Body of pancreas (tissue), 4 donors: ENCODE measurements around the gene DTX4. TPM values are rescaled to one million over a fixed set of nuclear protein-coding genes. Genes with fewer than 3 reads are reported as not detected.
"Not testable (repeated sequence)": the region's sequence is repeated elsewhere in the genome, so short reads cannot be mapped to it uniquely, and the experiment has no call there.

Source experiments
- ATAC-seq: fragments of 150-250 bp; one replicate; pipeline ENCODE4 v1.9.1; 2016
- DNase-seq, 4 donors: peaks; one replicate each; pipeline ENCODE4 v3.0.0-alpha.2; 2019
- H3K27ac ChIP-seq, 4 donors: fragments of 200-600 bp; sonication (generic); 1 replicate in 3 of 4; 2 replicates in 1 of 4; pipeline versions ENCODE4 v1.5.1 to v1.6.1; 2016 to 2019; ENCODE audit warnings: mild to moderate bottlenecking in 1 of 4, mixed read lengths in 1 of 4, moderate library complexity in 1 of 4
- H3K27me3 ChIP-seq, 2 donors: fragments of 200-600 bp; sonication (generic); one replicate each; pipeline ENCODE4 v1.6.0; 2016; ENCODE audit warnings: mild to moderate bottlenecking in 1 of 2
- H3K36me3 ChIP-seq, 2 donors: fragments of 200-600 bp; sonication (generic); replicated peaks in 1 of 2; 2 replicates each; pipeline ENCODE4 v1.5.1; 2016; ENCODE audit warnings: low read depth in 2 of 2; ENCODE audit not compliant: insufficient read depth in 1 of 2
- H3K4me1 ChIP-seq: fragments of 200-600 bp; sonication (generic); one replicate; pipeline ENCODE4 v1.6.0; 2016
- H3K4me3 ChIP-seq, 2 donors: fragments of 200-600 bp; sonication (generic); 1 replicate in 1 of 2; 2 replicates in 1 of 2; pipeline ENCODE4 v1.5.1; 2016 to 2019
- H3K9me3 ChIP-seq, 3 donors: fragments of 200-600 bp; sonication (generic); 1 replicate in 2 of 3; 2 replicates in 1 of 3; pipeline ENCODE4 v1.5.1; 2016
- CTCF ChIP-seq, 7 experiments: fragments of 450-650 bp in 4 of 7; fragments of 200-600 bp in 3 of 7; sonication (generic) in 3 of 7; IDR thresholded peaks; one replicate each; pipeline ENCODE4 v1.5.1; 2016 to 2019; ENCODE audit warnings: antibody characterized with exemption in 7 of 7
- POLR2A ChIP-seq, 3 donors: fragments of 450-650 bp; IDR thresholded peaks; one replicate each; pipeline ENCODE4 v1.6.1; 2016; ENCODE audit warnings: antibody characterized with exemption in 3 of 3, mild to moderate bottlenecking in 2 of 3
- WGBS, 2 donors: methylation state at CpG; one replicate each; pipeline ENCODE4 v1.1.5; 2017; 5-methylcytosine and 5-hydroxymethylcytosine counted together
- intact Hi-C: fragments of 100-400 bp; cut with DNase I; formaldehyde crosslinking; loops from one replicate; pipeline ENCODE4 v1.15.1; 2023
- total RNA-seq, 2 donors: library from RNA; depleted of rRNA; stranded (reverse); fragments of >200 nt; gene quantifications; one replicate each; pipeline ENCODE4 v1.1.0, GENCODE V29; 2016

The DTX4 gene
- total RNA-seq, result 10 to 100 TPM in 1 of 2 donors, 1 to 10 TPM in 1; 9.6 to 10.4 TPM

GRCh38 chr11:59171508-59172322 is at the start of gene DTX4:
TSS of gene DTX4 (plus strand) at chr11:59172132. CDS start at chr11:59172596, 464 bp downstream.
- peaks cover 25% of the 10 kb centered on the region for H3K4me1 ChIP-seq
- TF ChIP-seq POLR2A (IDR thresholded peaks at IDR 0.05), result peak in 2 of 3 donors; percentile 12 to 37
- TF ChIP-seq CTCF (IDR thresholded peaks at IDR 0.05), result peak; percentile 70 to 99 (median 97)
- H3K4me3 ChIP-seq, result peak within 1 kb of the TSS; percentile 37 to 60
- H3K27ac ChIP-seq, result peak within 1 kb of the TSS; percentile 52 to 85 (median 75)
- H3K36me3 ChIP-seq, result no peaks in the 10 kb centered on the region
- 0% methylated on average over 51 to 64 of the region's 64 CpGs for WGBS, 2 donors
- peak; percentile 95 to 98 (median 96) for DNase-seq
- peak; percentile 89 for ATAC-seq
- H3K27me3 ChIP-seq, result no peaks in the 10 kb centered on the region
- intact Hi-C loops, result no loop called here
- no peaks in the 10 kb centered on the region for H3K9me3 ChIP-seq

- Histone ChIP-seq H3K4me3 (no peak overlapping the region), H3K4me1 (peaks cover 9% of the 10 kb centered on the region), H3K27me3 (no peaks in the 10 kb centered on the region), H3K36me3 (no peaks in the 10 kb centered on the region), H3K27ac (no peak overlapping the region), H3K9me3 (peaks cover 0 to 5% (median 0%) of the 10 kb centered on the region in 3 donors)
- TF ChIP-seq CTCF (IDR thresholded peaks at IDR 0.05) (peak; percentile 88 to 97 (median 93)), POLR2A (IDR thresholded peaks at IDR 0.05) (no peak)
- 9% methylated on average over 19 to 20 of the region's 20 CpGs for WGBS, 2 donors
- peak; percentile 84 to 87 (median 85) for DNase-seq
- intact Hi-C loops, result no loop called here
- ATAC-seq, result peak; percentile 99
Measured at GRCh38 chr11:59135648-59136461, 36.1 kb upstream of the DTX4 start.

GRCh38 chr11:59136551-59136950 is 35.4 kb upstream of the DTX4 start:
- intact Hi-C loops, ATAC-seq, H3K4me1 ChIP-seq, H3K36me3 ChIP-seq, H3K9me3 ChIP-seq, H3K27ac ChIP-seq, H3K4me3 ChIP-seq, DNase-seq, H3K27me3 ChIP-seq: not testable (repeated sequence)
- WGBS, 2 donors, result 53 to 57% methylated on average over 6 of the region's 6 CpGs

- Histone ChIP-seq H3K4me3 (no peak overlapping the region), H3K9me3 (no peaks in the 10 kb centered on the region), H3K27me3 (no peaks in the 10 kb centered on the region), H3K36me3 (no peaks in the 10 kb centered on the region), H3K4me1 (peaks cover 13% of the 10 kb centered on the region), H3K27ac (no peak overlapping the region)
- 87 to 93% methylated on average over 8 to 15 of the region's 17 CpGs for WGBS, 2 donors
- DNase-seq (no peak), ATAC-seq (no peak)
- no peak for TF ChIP-seq POLR2A (IDR thresholded peaks at IDR 0.05)
- no peak for TF ChIP-seq CTCF (IDR thresholded peaks at IDR 0.05)
- intact Hi-C loops, result no loop called here
Measured at GRCh38 chr11:59137190-59137589, 34.7 kb upstream of the DTX4 start.

- WGBS, 2 donors, result 70 to 80% methylated on average over 2 of the region's 2 CpGs
- Histone ChIP-seq H3K27ac (no peak overlapping the region), H3K4me1 (peaks cover 17% of the 10 kb centered on the region), H3K9me3 (no peaks in the 10 kb centered on the region), H3K4me3 (no peak overlapping the region), H3K27me3 (no peaks in the 10 kb centered on the region), H3K36me3 (no peaks in the 10 kb centered on the region)
- DNase-seq (no peak), ATAC-seq (no peak)
- intact Hi-C loops, result no loop called here
- TF ChIP-seq CTCF (IDR thresholded peaks at IDR 0.05) (no peak), POLR2A (IDR thresholded peaks at IDR 0.05) (no peak)
Measured at GRCh38 chr11:59138643-59139042, 33.3 kb upstream of the DTX4 start.
